Measurements from ENCODE around the gene CDC16.

GRCh38 chr13:114226699-114227323 lies 7.9 kb upstream of the CDC16 start:
- TF ChIP-seq POLR2AphosphoS5 (IDR thresholded peaks at IDR 0.05; ENCODE audit: low read depth, low read length) (no peak), TAF1 (IDR thresholded peaks at IDR 0.05; ENCODE audit: borderline replicate concordance, low read depth, low read length) (no peak)

Measured in GM12892 (cell line).